HL-60 (cell line): ENCODE measurements around the gene XPR1.

Experiments used
- DNase-seq, 2 experiments: peaks; one replicate each; pipeline ENCODE4 v3.0.0-alpha.2; 2010 to 2020; ENCODE audit warnings: low read depth in 1 of 2, low spot score in 1 of 2
- H3K27ac ChIP-seq: fragments of 250-450 bp; sonication (Bioruptor Pico); replicated peaks from 2 replicates; pipeline ENCODE4 v1.5.1; 2020; ENCODE audit warnings: mild to moderate bottlenecking, moderate library complexity
- H3K27me3 ChIP-seq: fragments of 250-450 bp; sonication (Bioruptor Pico); 2 replicates; pipeline ENCODE4 v1.5.1; 2021; ENCODE audit warnings: mild to moderate bottlenecking, moderate library complexity; ENCODE audit not compliant: insufficient read depth, poor library complexity, severe bottlenecking
- H3K4me3 ChIP-seq: replicated peaks from 2 replicates; pipeline ENCODE4 v1.5.1; 2011; ENCODE audit warnings: mild to moderate bottlenecking, control low read depth, low read length; ENCODE audit not compliant: insufficient read depth
- CTCF ChIP-seq: IDR thresholded peaks from one replicate; pipeline ENCODE4 v1.5.1; 2011; ENCODE audit warnings: low read length, control low read depth, inconsistent platforms; ENCODE audit not compliant: insufficient read depth
- GABPA ChIP-seq: IDR thresholded peaks from 2 replicates; pipeline ENCODE4 v1.6.1; 2012; ENCODE audit warnings: low read depth
- POLR2AphosphoS5 ChIP-seq: IDR thresholded peaks from 2 replicates; pipeline ENCODE4 v1.6.1; 2012; ENCODE audit warnings: low read depth
- REST ChIP-seq: IDR thresholded peaks from 2 replicates; pipeline ENCODE4 v1.6.1; 2012; ENCODE audit warnings: low read depth; ENCODE audit not compliant: insufficient replicate concordance
- SPI1 ChIP-seq: IDR thresholded peaks from 2 replicates; pipeline ENCODE4 v1.6.1; 2012; ENCODE audit warnings: low read depth, mild to moderate bottlenecking, borderline replicate concordance

XPR1 gene

GRCh38 chr1:180632326-180633056 is 669 bp downstream of the XPR1 start:
- no peak for DNase-seq
- no peaks in the 10 kb centered on the region for H3K27me3 ChIP-seq
- peak overlapping the region; percentile 82 for H3K4me3 ChIP-seq
- TF ChIP-seq CTCF (no peak), REST (peak; percentile 7)
- H3K27ac ChIP-seq, result peak overlapping the region; percentile 68

GRCh38 chr1:180633057-180634056 is 1.5 kb downstream of the XPR1 start:
- H3K4me3 ChIP-seq, result peak overlapping the region; percentile 82
- no peak overlapping the region; the same call in 1 of the 2 replicates for H3K27ac ChIP-seq
- no peak for DNase-seq
- no peak for TF ChIP-seq SPI1
- TF ChIP-seq POLR2AphosphoS5, result no peak
- TF ChIP-seq GABPA, result no peak
- no peak for TF ChIP-seq CTCF
- TF ChIP-seq REST, result peak; percentile 80
- no peaks in the 10 kb centered on the region for H3K27me3 ChIP-seq

GRCh38 chr1:180636138-180636537 is 4.3 kb downstream of the XPR1 start:
- Histone ChIP-seq H3K27me3 (no peaks in the 10 kb centered on the region), H3K27ac (no peak overlapping the region), H3K4me3 (no peak overlapping the region)
- DNase-seq, result peak in 1 of 2 experiments; percentile 4
- TF ChIP-seq GABPA, result no peak
- no peak for TF ChIP-seq REST
- no peak for TF ChIP-seq POLR2AphosphoS5
- TF ChIP-seq SPI1, result no peak
- TF ChIP-seq CTCF, result no peak
